ENCODE data around the gene SLC8A1.

Gene SLC8A1

GRCh38 chr2:40325116-40325515, 126.8 kb downstream of the SLC8A1 start:
- no peak for DNase-seq
- Histone ChIP-seq H3K27ac (ENCODE audit: insufficient read depth, low read length, poor library complexity, severe bottlenecking) (no peak overlapping the region), H3K9me3 (ENCODE audit: control insufficient read depth, low read length) (no peaks in the 10 kb centered on the region), H3K27me3 (replicated peaks; ENCODE audit: control insufficient read depth, insufficient read depth, low read length, poor library complexity, severe bottlenecking) (no peaks in the 10 kb centered on the region), H3K4me1 (ENCODE audit: control insufficient read depth, insufficient read depth, low read length, poor library complexity, severe bottlenecking) (no peaks in the 10 kb centered on the region), H3K36me3 (ENCODE audit: control insufficient read depth, insufficient read depth, low read length) (no peaks in the 10 kb centered on the region), H3K4me3 (ENCODE audit: insufficient read depth, low read depth, low read length, poor library complexity, severe bottlenecking) (no peak overlapping the region)

GRCh38 chr2:40324656-40325055, 127.2 kb downstream of the SLC8A1 start:
- Histone ChIP-seq H3K9me3 (ENCODE audit: control insufficient read depth, low read length) (no peaks in the 10 kb centered on the region), H3K4me1 (ENCODE audit: control insufficient read depth, insufficient read depth, low read length, poor library complexity, severe bottlenecking) (no peaks in the 10 kb centered on the region), H3K36me3 (ENCODE audit: control insufficient read depth, insufficient read depth, low read length) (no peaks in the 10 kb centered on the region), H3K4me3 (ENCODE audit: insufficient read depth, low read depth, low read length, poor library complexity, severe bottlenecking) (no peak overlapping the region), H3K27me3 (replicated peaks; ENCODE audit: control insufficient read depth, insufficient read depth, low read length, poor library complexity, severe bottlenecking) (no peaks in the 10 kb centered on the region), H3K27ac (ENCODE audit: insufficient read depth, low read length, poor library complexity, severe bottlenecking) (no peak overlapping the region)
- no peak for DNase-seq

GRCh38 chr2:40321822-40322221, 130.1 kb downstream of the SLC8A1 start:
- no peak for DNase-seq
- no peaks in the 10 kb centered on the region for H3K27me3 ChIP-seq (replicated peaks; ENCODE audit: control insufficient read depth, insufficient read depth, low read length, poor library complexity, severe bottlenecking)
- no peaks in the 10 kb centered on the region for H3K36me3 ChIP-seq (ENCODE audit: control insufficient read depth, insufficient read depth, low read length)
- H3K9me3 ChIP-seq (ENCODE audit: control insufficient read depth, low read length), result no peaks in the 10 kb centered on the region
- no peak overlapping the region for H3K27ac ChIP-seq (ENCODE audit: insufficient read depth, low read length, poor library complexity, severe bottlenecking)
- no peaks in the 10 kb centered on the region for H3K4me1 ChIP-seq (ENCODE audit: control insufficient read depth, insufficient read depth, low read length, poor library complexity, severe bottlenecking)
- H3K4me3 ChIP-seq (ENCODE audit: insufficient read depth, low read depth, low read length, poor library complexity, severe bottlenecking), result no peak overlapping the region

GRCh38 chr2:40321016-40321623, 130.8 kb downstream of the SLC8A1 start:
- H3K36me3 ChIP-seq (ENCODE audit: control insufficient read depth, insufficient read depth, low read length), result no peaks in the 10 kb centered on the region
- no peak for DNase-seq
- H3K4me1 ChIP-seq (ENCODE audit: control insufficient read depth, insufficient read depth, low read length, poor library complexity, severe bottlenecking), result no peaks in the 10 kb centered on the region

GRCh38 chr2:40318921-40319320, 133.0 kb downstream of the SLC8A1 start:
- no peaks in the 10 kb centered on the region for H3K27me3 ChIP-seq (replicated peaks; ENCODE audit: control insufficient read depth, insufficient read depth, low read length, poor library complexity, severe bottlenecking)
- no peak overlapping the region for H3K4me3 ChIP-seq (ENCODE audit: insufficient read depth, low read depth, low read length, poor library complexity, severe bottlenecking)
- no peaks in the 10 kb centered on the region for H3K4me1 ChIP-seq (ENCODE audit: control insufficient read depth, insufficient read depth, low read length, poor library complexity, severe bottlenecking)
- no peak overlapping the region for H3K27ac ChIP-seq (ENCODE audit: insufficient read depth, low read length, poor library complexity, severe bottlenecking)
- H3K9me3 ChIP-seq (ENCODE audit: control insufficient read depth, low read length), result peaks cover 2% of the 10 kb centered on the region
- no peaks in the 10 kb centered on the region for H3K36me3 ChIP-seq (ENCODE audit: control insufficient read depth, insufficient read depth, low read length)
- DNase-seq, result no peak

More at GRCh38 chr2:40321016-40321623, 130.8 kb downstream of the SLC8A1 start:
- Histone ChIP-seq H3K27me3 (replicated peaks; ENCODE audit: control insufficient read depth, insufficient read depth, low read length, poor library complexity, severe bottlenecking) (no peaks in the 10 kb centered on the region), H3K27ac (ENCODE audit: insufficient read depth, low read length, poor library complexity, severe bottlenecking) (no peak overlapping the region), H3K9me3 (ENCODE audit: control insufficient read depth, low read length) (no peaks in the 10 kb centered on the region), H3K4me3 (ENCODE audit: insufficient read depth, low read depth, low read length, poor library complexity, severe bottlenecking) (no peak overlapping the region)

- H3K9me3 ChIP-seq (ENCODE audit: control insufficient read depth, low read length), result peaks cover 2% of the 10 kb centered on the region
- no peaks in the 10 kb centered on the region for H3K36me3 ChIP-seq (ENCODE audit: control insufficient read depth, insufficient read depth, low read length)
- no peak overlapping the region for H3K4me3 ChIP-seq (ENCODE audit: insufficient read depth, low read depth, low read length, poor library complexity, severe bottlenecking)
- no peak overlapping the region for H3K27ac ChIP-seq (ENCODE audit: insufficient read depth, low read length, poor library complexity, severe bottlenecking)
- H3K4me1 ChIP-seq (ENCODE audit: control insufficient read depth, insufficient read depth, low read length, poor library complexity, severe bottlenecking), result no peaks in the 10 kb centered on the region
- DNase-seq, result no peak
- no peaks in the 10 kb centered on the region for H3K27me3 ChIP-seq (replicated peaks; ENCODE audit: control insufficient read depth, insufficient read depth, low read length, poor library complexity, severe bottlenecking)
Observed at GRCh38 chr2:40317761-40318160, 134.1 kb downstream of the SLC8A1 start.

GRCh38 chr2:40317046-40317445, 134.8 kb downstream of the SLC8A1 start:
- Histone ChIP-seq H3K27me3 (replicated peaks; ENCODE audit: control insufficient read depth, insufficient read depth, low read length, poor library complexity, severe bottlenecking) (no peaks in the 10 kb centered on the region), H3K27ac (ENCODE audit: insufficient read depth, low read length, poor library complexity, severe bottlenecking) (no peak overlapping the region), H3K9me3 (ENCODE audit: control insufficient read depth, low read length) (peaks cover 2% of the 10 kb centered on the region), H3K4me3 (ENCODE audit: insufficient read depth, low read depth, low read length, poor library complexity, severe bottlenecking) (no peak overlapping the region), H3K4me1 (ENCODE audit: control insufficient read depth, insufficient read depth, low read length, poor library complexity, severe bottlenecking) (no peaks in the 10 kb centered on the region), H3K36me3 (ENCODE audit: control insufficient read depth, insufficient read depth, low read length) (no peaks in the 10 kb centered on the region)
- no peak for DNase-seq

GRCh38 chr2:40316620-40317019, 135.3 kb downstream of the SLC8A1 start:
- H3K27me3 ChIP-seq (replicated peaks; ENCODE audit: control insufficient read depth, insufficient read depth, low read length, poor library complexity, severe bottlenecking), result no peaks in the 10 kb centered on the region
- H3K4me1 ChIP-seq (ENCODE audit: control insufficient read depth, insufficient read depth, low read length, poor library complexity, severe bottlenecking), result no peaks in the 10 kb centered on the region
- H3K4me3 ChIP-seq (ENCODE audit: insufficient read depth, low read depth, low read length, poor library complexity, severe bottlenecking), result no peak overlapping the region
- no peaks in the 10 kb centered on the region for H3K36me3 ChIP-seq (ENCODE audit: control insufficient read depth, insufficient read depth, low read length)
- no peak overlapping the region for H3K27ac ChIP-seq (ENCODE audit: insufficient read depth, low read length, poor library complexity, severe bottlenecking)
- H3K9me3 ChIP-seq (ENCODE audit: control insufficient read depth, low read length), result peaks cover 2% of the 10 kb centered on the region
- no peak for DNase-seq

- no peak for DNase-seq
- Histone ChIP-seq H3K9me3 (ENCODE audit: control insufficient read depth, low read length) (peaks cover 2% of the 10 kb centered on the region), H3K27ac (ENCODE audit: insufficient read depth, low read length, poor library complexity, severe bottlenecking) (no peak overlapping the region), H3K4me3 (ENCODE audit: insufficient read depth, low read depth, low read length, poor library complexity, severe bottlenecking) (no peak overlapping the region), H3K4me1 (ENCODE audit: control insufficient read depth, insufficient read depth, low read length, poor library complexity, severe bottlenecking) (no peaks in the 10 kb centered on the region), H3K36me3 (ENCODE audit: control insufficient read depth, insufficient read depth, low read length) (no peaks in the 10 kb centered on the region), H3K27me3 (replicated peaks; ENCODE audit: control insufficient read depth, insufficient read depth, low read length, poor library complexity, severe bottlenecking) (no peaks in the 10 kb centered on the region)
Observed at GRCh38 chr2:40315683-40316082, 136.2 kb downstream of the SLC8A1 start.

- no peaks in the 10 kb centered on the region for H3K36me3 ChIP-seq (ENCODE audit: control insufficient read depth, insufficient read depth, low read length)
- no peak overlapping the region for H3K4me3 ChIP-seq (ENCODE audit: insufficient read depth, low read depth, low read length, poor library complexity, severe bottlenecking)
- no peak for DNase-seq
- no peaks in the 10 kb centered on the region for H3K27me3 ChIP-seq (replicated peaks; ENCODE audit: control insufficient read depth, insufficient read depth, low read length, poor library complexity, severe bottlenecking)
- no peak overlapping the region for H3K27ac ChIP-seq (ENCODE audit: insufficient read depth, low read length, poor library complexity, severe bottlenecking)
- H3K4me1 ChIP-seq (ENCODE audit: control insufficient read depth, insufficient read depth, low read length, poor library complexity, severe bottlenecking), result no peaks in the 10 kb centered on the region
- H3K9me3 ChIP-seq (ENCODE audit: control insufficient read depth, low read length), result peaks cover 2% of the 10 kb centered on the region
Observed at GRCh38 chr2:40311026-40311425, 140.9 kb downstream of the SLC8A1 start.
